Astrocyte (in vitro differentiated cells and primary cell): ENCODE measurements around the gene VASH2. TPM values are rescaled to one million over a fixed set of nuclear protein-coding genes. Genes with fewer than 3 reads are reported as not detected.
"Not testable (repeated sequence)": the region's sequence is repeated elsewhere in the genome, so short reads cannot be mapped to it uniquely, and the experiment has no call there.

ENCODE experiments used
- DNase-seq: peaks from one replicate; pipeline ENCODE4 v3.0.0-alpha.2; 2010; ENCODE audit warnings: low read depth
- FAIRE-seq: peaks from 2 replicates; lab custom pipeline; 2011; peaks lifted over from hg19 to GRCh38; lab: Jason Lieb, UNC
- H2AFZ ChIP-seq: 2 replicates; pipeline ENCODE4 v1.6.0; 2012; ENCODE audit warnings: low read depth, low read length, inconsistent platforms
- H3K27ac ChIP-seq: 2 replicates; pipeline ENCODE4 v1.5.1; 2011; ENCODE audit warnings: low read depth, low read length, inconsistent platforms
- H3K27me3 ChIP-seq: 2 replicates; pipeline ENCODE4 v1.6.0; 2011; ENCODE audit warnings: low read length, inconsistent platforms; ENCODE audit not compliant: insufficient read depth
- H3K36me3 ChIP-seq: 2 replicates; pipeline ENCODE4 v1.5.1; 2011; ENCODE audit warnings: low read length, inconsistent platforms; ENCODE audit not compliant: insufficient read depth
- H3K4me1 ChIP-seq: 2 replicates; pipeline ENCODE4 v1.5.1; 2011; ENCODE audit warnings: low read length, inconsistent platforms; ENCODE audit not compliant: insufficient read depth
- H3K4me2 ChIP-seq: 2 replicates; pipeline ENCODE4 v1.6.0; 2012; ENCODE audit warnings: low read length, inconsistent platforms
- H3K4me3 ChIP-seq: 2 replicates; pipeline ENCODE4 v1.5.1; 2011; ENCODE audit warnings: low read depth, mild to moderate bottlenecking, low read length, inconsistent platforms; ENCODE audit not compliant: insufficient read depth
- H3K79me2 ChIP-seq: 2 replicates; pipeline ENCODE4 v1.6.0; 2012; ENCODE audit warnings: mild to moderate bottlenecking, low read length, inconsistent platforms; ENCODE audit not compliant: insufficient read depth
- H3K9ac ChIP-seq: 2 replicates; pipeline ENCODE4 v1.6.0; 2012; ENCODE audit warnings: mild to moderate bottlenecking, low read length, inconsistent platforms
- H3K9me3 ChIP-seq: 2 replicates; pipeline ENCODE4 v1.5.1; 2012; ENCODE audit warnings: low read depth, mild to moderate bottlenecking, low read length, inconsistent platforms; ENCODE audit not compliant: insufficient read depth
- H4K20me1 ChIP-seq: 2 replicates; pipeline ENCODE4 v1.6.0; 2012; ENCODE audit warnings: low read length, inconsistent platforms; ENCODE audit not compliant: insufficient read depth
- H3K27ac Mint-ChIP-seq: one replicate; pipeline ENCODE4 v1.8.0; 2021; ENCODE audit warnings: mild to moderate bottlenecking, mixed read lengths; ENCODE audit not compliant: unreplicated experiment
- H3K27me3 Mint-ChIP-seq: one replicate; pipeline ENCODE4 v1.8.0; 2021; ENCODE audit warnings: low read depth, mixed read lengths; ENCODE audit not compliant: unreplicated experiment
- H3K36me3 Mint-ChIP-seq: one replicate; pipeline ENCODE4 v1.8.0; 2021; ENCODE audit warnings: low read depth, mixed read lengths; ENCODE audit not compliant: unreplicated experiment
- H3K4me1 Mint-ChIP-seq: one replicate; pipeline ENCODE4 v1.8.0; 2021; ENCODE audit warnings: low read depth, mixed read lengths; ENCODE audit not compliant: unreplicated experiment
- H3K4me3 Mint-ChIP-seq: one replicate; pipeline ENCODE4 v1.8.0; 2021; ENCODE audit warnings: mild to moderate bottlenecking, moderate library complexity, mixed read lengths; ENCODE audit not compliant: unreplicated experiment
- H3K9me3 Mint-ChIP-seq: one replicate; pipeline ENCODE4 v1.8.0; 2021; ENCODE audit warnings: mild to moderate bottlenecking, mixed read lengths; ENCODE audit not compliant: unreplicated experiment
- EZH2 ChIP-seq: IDR thresholded peaks from 2 replicates; pipeline ENCODE4 v1.6.1; 2012; ENCODE audit warnings: mild to moderate bottlenecking, low read length, inconsistent platforms; ENCODE audit not compliant: insufficient read depth
- total RNA-seq: library from RNA; stranded (reverse); gene quantifications from 2 replicates; pipeline ENCODE4 v1.2.1, GENCODE V29; 2021
- TF ChIP-seq, protein P1 (sequence below): IDR thresholded peaks from 2 replicates; pipeline ENCODE4 v1.5.1; 2011; ENCODE audit warnings: low read depth, mild to moderate bottlenecking, inconsistent platforms, low read length, moderate library complexity; ENCODE audit not compliant: insufficient read depth

The VASH2 gene
- total RNA-seq, 1 donor from 2014 or later, result 7.1 TPM

GRCh38 chr1:212964102-212964501 is 13.8 kb downstream of the VASH2 start:
- H4K20me1 ChIP-seq, result no peaks in the 10 kb centered on the region
- no peak overlapping the region for H3K4me3 ChIP-seq
- Mint-ChIP-seq H3K4me1 (peaks cover 21% of the 10 kb centered on the region), H3K27me3 (peaks cover 3% of the 10 kb centered on the region), H3K27ac (no peak overlapping the region), H3K9me3 (peaks cover 4% of the 10 kb centered on the region), H3K4me3 (no peak overlapping the region), H3K36me3 (peaks cover 24% of the 10 kb centered on the region)
- FAIRE-seq (no peak), DNase-seq (no peak)
- H3K79me2 ChIP-seq, result no peaks in the 10 kb centered on the region
- no peaks in the 10 kb centered on the region for H3K36me3 ChIP-seq
- H2AFZ ChIP-seq, result no peak overlapping the region
- H3K4me1 ChIP-seq, result no peaks in the 10 kb centered on the region
- H3K9ac ChIP-seq, result no peak overlapping the region
- H3K27me3 ChIP-seq, result no peaks in the 10 kb centered on the region
- H3K27ac ChIP-seq, result no peak overlapping the region
- no peaks in the 10 kb centered on the region for H3K9me3 ChIP-seq
- H3K4me2 ChIP-seq, result no peak overlapping the region
- no peak for TF ChIP-seq EZH2
- TF ChIP-seq, protein P1, sequence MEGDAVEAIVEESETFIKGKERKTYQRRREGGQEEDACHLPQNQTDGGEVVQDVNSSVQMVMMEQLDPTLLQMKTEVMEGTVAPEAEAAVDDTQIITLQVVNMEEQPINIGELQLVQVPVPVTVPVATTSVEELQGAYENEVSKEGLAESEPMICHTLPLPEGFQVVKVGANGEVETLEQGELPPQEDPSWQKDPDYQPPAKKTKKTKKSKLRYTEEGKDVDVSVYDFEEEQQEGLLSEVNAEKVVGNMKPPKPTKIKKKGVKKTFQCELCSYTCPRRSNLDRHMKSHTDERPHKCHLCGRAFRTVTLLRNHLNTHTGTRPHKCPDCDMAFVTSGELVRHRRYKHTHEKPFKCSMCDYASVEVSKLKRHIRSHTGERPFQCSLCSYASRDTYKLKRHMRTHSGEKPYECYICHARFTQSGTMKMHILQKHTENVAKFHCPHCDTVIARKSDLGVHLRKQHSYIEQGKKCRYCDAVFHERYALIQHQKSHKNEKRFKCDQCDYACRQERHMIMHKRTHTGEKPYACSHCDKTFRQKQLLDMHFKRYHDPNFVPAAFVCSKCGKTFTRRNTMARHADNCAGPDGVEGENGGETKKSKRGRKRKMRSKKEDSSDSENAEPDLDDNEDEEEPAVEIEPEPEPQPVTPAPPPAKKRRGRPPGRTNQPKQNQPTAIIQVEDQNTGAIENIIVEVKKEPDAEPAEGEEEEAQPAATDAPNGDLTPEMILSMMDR, result no peak

- H3K79me2 ChIP-seq, H3K9me3 Mint-ChIP-seq, H4K20me1 ChIP-seq, H2AFZ ChIP-seq, H3K27me3 ChIP-seq, H3K27me3 Mint-ChIP-seq, FAIRE-seq, DNase-seq, H3K9me3 ChIP-seq, H3K4me3 ChIP-seq, H3K4me1 ChIP-seq, H3K9ac ChIP-seq, H3K4me2 ChIP-seq, H3K27ac ChIP-seq, H3K4me3 Mint-ChIP-seq, H3K27ac Mint-ChIP-seq, H3K36me3 ChIP-seq: not testable (repeated sequence)
- H3K4me1 Mint-ChIP-seq, result peaks cover 25% of the 10 kb centered on the region
- peaks cover 25% of the 10 kb centered on the region for H3K36me3 Mint-ChIP-seq
These were observed 14.7 kb downstream of the VASH2 start for GRCh38 chr1:212964993-212965392.

- no peak overlapping the region for H3K4me2 ChIP-seq
- H3K79me2 ChIP-seq, result no peaks in the 10 kb centered on the region
- peaks cover 24% of the 10 kb centered on the region for H3K4me1 Mint-ChIP-seq
- H3K27ac ChIP-seq, result no peak overlapping the region
- peaks cover 4% of the 10 kb centered on the region for H3K9me3 Mint-ChIP-seq
- no peak overlapping the region for H3K4me3 ChIP-seq
- H3K4me1 ChIP-seq, result no peaks in the 10 kb centered on the region
- no peak overlapping the region for H3K4me3 Mint-ChIP-seq
- no peaks in the 10 kb centered on the region for H3K9me3 ChIP-seq
- no peak for FAIRE-seq
- no peak overlapping the region for H3K9ac ChIP-seq
- no peaks in the 10 kb centered on the region for H4K20me1 ChIP-seq
- no peak for DNase-seq
- no peak overlapping the region for H2AFZ ChIP-seq
- peaks cover 22% of the 10 kb centered on the region for H3K36me3 Mint-ChIP-seq
- H3K27ac Mint-ChIP-seq, result no peak overlapping the region
- no peak for TF ChIP-seq EZH2
- TF ChIP-seq, protein P1, result no peak
- H3K36me3 ChIP-seq, result no peaks in the 10 kb centered on the region
- H3K27me3 Mint-ChIP-seq, result peaks cover 3% of the 10 kb centered on the region
- H3K27me3 ChIP-seq, result no peaks in the 10 kb centered on the region
These were observed 16.3 kb downstream of the VASH2 start for GRCh38 chr1:212966616-212967015.
